Astrocyte (in vitro differentiated cells and primary cell): ENCODE results near the gene CALCOCO1.

Experiments used
- EZH2 ChIP-seq: IDR thresholded peaks from 2 replicates; pipeline ENCODE4 v1.6.1; 2012; ENCODE audit warnings: mild to moderate bottlenecking, low read length, inconsistent platforms; ENCODE audit not compliant: insufficient read depth
- TF ChIP-seq, protein P1 (sequence below): IDR thresholded peaks from 2 replicates; pipeline ENCODE4 v1.5.1; 2011; ENCODE audit warnings: low read depth, mild to moderate bottlenecking, inconsistent platforms, low read length, moderate library complexity; ENCODE audit not compliant: insufficient read depth

DNA sequence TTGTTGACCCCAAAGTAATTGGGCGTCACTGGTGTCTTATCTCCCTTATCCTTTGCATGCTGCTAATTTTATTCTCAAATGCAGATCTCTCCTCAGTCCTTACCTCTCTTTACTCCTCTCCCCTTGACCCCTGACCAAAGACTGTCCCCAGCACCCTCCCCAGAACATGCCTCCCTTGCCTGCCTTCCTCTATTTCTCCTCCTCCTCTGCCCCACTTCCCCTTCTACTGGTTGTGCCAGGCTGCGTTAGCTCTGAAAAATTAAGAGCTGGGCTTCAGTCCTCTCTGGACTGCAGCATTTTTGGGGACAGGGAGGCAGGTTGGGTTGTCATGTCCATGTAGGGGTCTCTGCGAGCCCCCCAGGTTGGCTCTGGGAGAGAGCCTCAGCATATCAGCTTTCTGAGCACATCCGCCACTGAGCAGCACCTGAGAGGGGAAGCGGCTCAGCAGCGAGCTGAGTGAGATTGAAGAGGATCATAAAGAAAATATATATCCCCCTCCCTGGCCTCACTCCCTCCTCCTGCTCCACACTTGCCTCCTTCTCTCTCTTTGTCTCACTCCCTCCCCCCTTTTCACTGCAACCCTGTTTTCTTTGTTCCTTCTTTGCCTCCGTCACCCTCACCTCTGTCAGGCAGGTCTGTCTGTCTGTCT, 31.0 kb upstream of the CALCOCO1 start:
- TF ChIP-seq, protein P1, sequence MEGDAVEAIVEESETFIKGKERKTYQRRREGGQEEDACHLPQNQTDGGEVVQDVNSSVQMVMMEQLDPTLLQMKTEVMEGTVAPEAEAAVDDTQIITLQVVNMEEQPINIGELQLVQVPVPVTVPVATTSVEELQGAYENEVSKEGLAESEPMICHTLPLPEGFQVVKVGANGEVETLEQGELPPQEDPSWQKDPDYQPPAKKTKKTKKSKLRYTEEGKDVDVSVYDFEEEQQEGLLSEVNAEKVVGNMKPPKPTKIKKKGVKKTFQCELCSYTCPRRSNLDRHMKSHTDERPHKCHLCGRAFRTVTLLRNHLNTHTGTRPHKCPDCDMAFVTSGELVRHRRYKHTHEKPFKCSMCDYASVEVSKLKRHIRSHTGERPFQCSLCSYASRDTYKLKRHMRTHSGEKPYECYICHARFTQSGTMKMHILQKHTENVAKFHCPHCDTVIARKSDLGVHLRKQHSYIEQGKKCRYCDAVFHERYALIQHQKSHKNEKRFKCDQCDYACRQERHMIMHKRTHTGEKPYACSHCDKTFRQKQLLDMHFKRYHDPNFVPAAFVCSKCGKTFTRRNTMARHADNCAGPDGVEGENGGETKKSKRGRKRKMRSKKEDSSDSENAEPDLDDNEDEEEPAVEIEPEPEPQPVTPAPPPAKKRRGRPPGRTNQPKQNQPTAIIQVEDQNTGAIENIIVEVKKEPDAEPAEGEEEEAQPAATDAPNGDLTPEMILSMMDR: no peak
- TF ChIP-seq EZH2: no peak
